K562 (cell line): Measurements from ENCODE around the gene GOT2. TPM values are rescaled to one million over a fixed set of nuclear protein-coding genes. Genes with fewer than 3 reads are reported as not detected.

Experiments
- ATAC-seq: fragments of 200-7000 bp; cut with Tn5 transposase; 3 replicates; pipeline ENCODE4 v1.9.1; 2020; ENCODE audit warnings: moderate library complexity
- BruUV-seq: library from RNA; stranded (reverse); fragments of 400-500 nt; replicated peaks from 2 replicates; lab custom pipeline; 2021; lab: Mats Ljungman, UMichigan
- CTCF ChIA-PET: fragments of 300-600 bp; formaldehyde crosslinking; extraction: SDS; loops from one replicate; lab custom pipeline; 2021; ENCODE audit warnings: low intra/inter-chr PET ratio; lab: Yijun Ruan, JAX
- POLR2A ChIA-PET: fragments of 300-600, 350-650 bp; sonication (Branson Sonifier 250); formaldehyde crosslinking; extraction: SDS; loops from one replicate; lab custom pipeline; 2021; ENCODE audit warnings: antibody characterized with exemption, inconsistent platforms; lab: Yijun Ruan, JAX
- DNase-seq, 4 experiments: peaks; one replicate each; pipeline versions ENCODE4 v3.0.0 to v3.0.0-alpha.2; 2011 to 2018; ENCODE audit warnings: low spot score in 3 of 4, mixed read lengths in 3 of 4; ENCODE audit errors: extremely low read depth in 1 of 4
- FAIRE-seq: peaks from 2 replicates; lab custom pipeline; 2011; peaks lifted over from hg19 to GRCh38; lab: Jason Lieb, UNC
- H2AFZ ChIP-seq: 2 replicates; pipeline ENCODE4 v1.6.0; 2011; ENCODE audit warnings: low read depth, low read length, control low read depth, inconsistent platforms
- H3K27ac ChIP-seq: fragments of 200-600 bp; 3 replicates; pipeline ENCODE4 v1.8.0; 2011; ENCODE audit warnings: low read depth, mild to moderate bottlenecking, control low read depth, inconsistent platforms, low read length, moderate library complexity, mixed read lengths; ENCODE audit errors: extremely low read depth
- H3K27me3 ChIP-seq, 2 experiments: fragments of 300-600 bp in 1 of 2; 2 replicates in 1 of 2; 3 replicates in 1 of 2; pipeline versions ENCODE4 v1.6.0 to v1.8.0; 2011; ENCODE audit warnings: inconsistent platforms in 2 of 2, low read length in 2 of 2, mild to moderate bottlenecking in 1 of 2, mixed read lengths in 1 of 2, moderate library complexity in 1 of 2; ENCODE audit not compliant: control insufficient read depth in 2 of 2, insufficient read depth in 2 of 2
- H3K36me3 ChIP-seq: fragments of 300-600 bp; 3 replicates; pipeline ENCODE4 v1.8.0; 2011; ENCODE audit warnings: mild to moderate bottlenecking, low read length, inconsistent platforms; ENCODE audit not compliant: control insufficient read depth, insufficient read depth
- H3K4me1 ChIP-seq, 2 experiments: fragments of 200-600 bp in 1 of 2; replicated peaks in 1 of 2; 2 replicates in 1 of 2; 3 replicates in 1 of 2; pipeline versions ENCODE4 v1.5.1 to v1.8.0; 2011; ENCODE audit warnings: inconsistent platforms in 2 of 2, low read length in 2 of 2, mild to moderate bottlenecking in 1 of 2, mixed read lengths in 1 of 2, moderate library complexity in 1 of 2; ENCODE audit not compliant: control insufficient read depth in 2 of 2, insufficient read depth in 2 of 2
- H3K4me2 ChIP-seq: 2 replicates; pipeline ENCODE4 v1.6.1; 2011; ENCODE audit warnings: low read length, control low read depth, inconsistent platforms, mixed read lengths; ENCODE audit not compliant: insufficient read depth
- H3K4me3 ChIP-seq: fragments of 200-600 bp; sonication (generic), shearing (Covaris generic); 2 replicates; pipeline ENCODE4 v1.5.1; 2016; ENCODE audit warnings: control low read depth, inconsistent platforms
- H3K79me2 ChIP-seq: fragments of 200-600 bp; 3 replicates; pipeline ENCODE4 v1.8.0; 2011; ENCODE audit warnings: low read length, inconsistent platforms; ENCODE audit not compliant: control insufficient read depth, insufficient read depth
- H3K9ac ChIP-seq, 2 experiments: 2 replicates each; pipeline versions ENCODE4 v1.6.0 to v1.6.1; 2011; ENCODE audit warnings: low read depth in 2 of 2, low read length in 2 of 2, control low read depth in 1 of 2, inconsistent platforms in 1 of 2, mild to moderate bottlenecking in 1 of 2, mixed read lengths in 1 of 2; ENCODE audit not compliant: insufficient read depth in 1 of 2
- H3K9me1 ChIP-seq: one replicate; pipeline ENCODE4 v1.6.0; 2011; ENCODE audit warnings: inconsistent platforms, mild to moderate bottlenecking, low read length, moderate library complexity; ENCODE audit not compliant: control insufficient read depth, insufficient read depth
- H3K9me3 ChIP-seq: replicated peaks from 2 replicates; pipeline ENCODE4 v1.5.1; 2011; ENCODE audit warnings: low read depth, low read length, inconsistent platforms; ENCODE audit not compliant: control insufficient read depth, insufficient read depth
- H4K20me1 ChIP-seq: replicated peaks from 2 replicates; pipeline ENCODE4 v1.6.1; 2011; ENCODE audit warnings: low read length, inconsistent platforms, mixed read lengths; ENCODE audit not compliant: control insufficient read depth, insufficient read depth
- PRMT5 ChIP-seq: sonication (generic); formaldehyde crosslinking; IDR thresholded peaks from 2 replicates; pipeline ENCODE4 v1.5.0; 2020; ENCODE audit warnings: missing genetic modification reagents
- TCFL5 ChIP-seq: fragments of 250-450 bp; sonication (Bioruptor Pico); conservative IDR thresholded peaks from 2 replicates; pipeline ENCODE4 v1.6.1; 2021; ENCODE audit warnings: mild to moderate bottlenecking, moderate library complexity, matching md5 sums
- ZNF134 ChIP-seq: fragments of 250-450 bp; sonication (Bioruptor Pico); conservative IDR thresholded peaks from 2 replicates; pipeline ENCODE4 v1.4.0; 2020
- ZNF354B ChIP-seq: fragments of 250-450 bp; sonication (Bioruptor Pico); IDR thresholded peaks from 2 replicates; pipeline ENCODE4 v1.4.0; 2020
- whole genome bisulfite sequencing: fragments of 100-300 bp; shearing (Covaris generic); methylation state at CpG from one replicate; pipeline ENCODE4 v1.1.6; 2016; ENCODE audit warnings: low coverage, mixed read lengths; ENCODE audit not compliant: insufficient coverage; ENCODE audit errors: missing lambda C conversion rate; 5-methylcytosine and 5-hydroxymethylcytosine counted together
- in situ Hi-C: fragments of 300-500 bp; cut with MboI; formaldehyde crosslinking; loops from 4 replicates; pipeline ENCODE4 v1.15.0; 2018; ENCODE audit warnings: inconsistent platforms, mixed read lengths
- intact Hi-C: fragments of 100-400 bp; cut with micrococcal nuclease; formaldehyde crosslinking; loops from 2 replicates; pipeline ENCODE4 v1.14.2; 2022
- polyA plus RNA-seq, 8 experiments: library from polyadenylated mRNA; depleted of rRNA in 4 of 8; stranded (reverse) in 5 of 8; unstranded in 3 of 8; fragments of >200 nt; fragmentation: Nextera tagmentation in 2 of 8; fragmentation: Illumina TruSeq in 1 of 8; extraction: Ambion mirVana in 2 of 8; extraction: Trizol in 1 of 8; gene quantifications; 2 replicates each; pipeline versions ENCODE4 v1.2.1 to v1.2.3, GENCODE V29; 2011 to 2014; ENCODE audit warnings: inconsistent platforms in 1 of 8, missing spikeins in 1 of 8
- total RNA-seq, 7 experiments: library from RNA; depleted of rRNA in 6 of 7; stranded (reverse); fragments of >200 nt in 6 of 7; fragmentation: Illumina TruSeq in 2 of 7; extraction: Trizol in 2 of 7; gene quantifications; 2 replicates each; pipeline versions ENCODE4 v1.2.1 to v1.2.3, GENCODE V29; 2011 to 2021; ENCODE audit warnings: low replicate concordance in 1 of 7
- TF ChIP-seq, protein P1 (sequence below): fragments of 250-450 bp; sonication (Bioruptor Pico); IDR thresholded peaks from 2 replicates; pipeline ENCODE4 v1.4.0; 2020
- TF ChIP-seq, protein P2 (sequence below): fragments of 450-650 bp; formaldehyde crosslinking; IDR thresholded peaks from 2 replicates; pipeline ENCODE4 v1.4.0; 2020; ENCODE audit warnings: mild to moderate bottlenecking, moderate library complexity
- TF ChIP-seq, protein P3 (sequence below): sonication (generic); formaldehyde crosslinking; IDR thresholded peaks from 2 replicates; pipeline ENCODE4 v1.8.0; 2022; ENCODE audit warnings: mild to moderate bottlenecking, missing genetic modification reagents
- TF ChIP-seq, protein P4 (sequence below): sonication (generic); formaldehyde crosslinking; IDR thresholded peaks from 2 replicates; pipeline ENCODE4 v1.8.1; 2023; ENCODE audit warnings: mild to moderate bottlenecking, missing genetic modification reagents
- TF ChIP-seq, protein P5 (sequence below): sonication (generic); formaldehyde crosslinking; IDR thresholded peaks from 2 replicates; pipeline ENCODE4 v1.8.0; 2023; ENCODE audit warnings: mild to moderate bottlenecking, missing genetic modification reagents
- TF ChIP-seq, protein P6 (sequence below): IDR thresholded peaks from 2 replicates; pipeline ENCODE4 v1.6.1; 2011; ENCODE audit not compliant: insufficient read length; ENCODE audit errors: extremely low read depth

Gene GOT2
- total and polyA plus RNA-seq, 9 of the 15 experiments (the other 6 are each of a cell fraction or from before 2014, with no cell fraction given) = 43.1 to 190 (median 80.2) TPM

DNA sequence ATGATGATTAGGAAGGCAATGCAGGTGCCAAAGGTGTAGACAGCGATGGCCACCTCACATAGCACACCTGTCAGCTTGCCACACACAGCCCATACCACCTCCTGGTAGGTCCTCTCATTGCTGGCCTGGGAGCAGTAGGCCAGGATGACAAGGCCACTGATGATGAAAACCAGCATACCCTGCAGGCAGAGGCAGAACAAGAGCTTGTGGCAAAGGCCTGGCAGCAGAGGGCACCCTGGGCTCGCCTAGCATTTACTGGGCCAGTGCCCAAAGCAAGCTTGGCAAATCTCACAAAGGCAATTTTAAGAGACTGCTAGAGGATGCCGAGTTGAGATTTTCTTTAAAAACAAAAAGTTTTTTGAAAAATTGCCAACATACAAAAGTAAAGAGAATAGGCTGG, 55.4 kb downstream of the GOT2 start (continued):
- TF ChIP-seq, protein P1, sequence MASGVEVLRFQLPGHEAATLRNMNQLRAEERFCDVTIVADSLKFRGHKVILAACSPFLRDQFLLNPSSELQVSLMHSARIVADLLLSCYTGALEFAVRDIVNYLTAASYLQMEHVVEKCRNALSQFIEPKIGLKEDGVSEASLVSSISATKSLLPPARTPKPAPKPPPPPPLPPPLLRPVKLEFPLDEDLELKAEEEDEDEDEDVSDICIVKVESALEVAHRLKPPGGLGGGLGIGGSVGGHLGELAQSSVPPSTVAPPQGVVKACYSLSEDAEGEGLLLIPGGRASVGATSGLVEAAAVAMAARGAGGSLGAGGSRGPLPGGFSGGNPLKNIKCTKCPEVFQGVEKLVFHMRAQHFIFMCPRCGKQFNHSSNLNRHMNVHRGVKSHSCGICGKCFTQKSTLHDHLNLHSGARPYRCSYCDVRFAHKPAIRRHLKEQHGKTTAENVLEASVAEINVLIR = no peak
- TF ChIP-seq PRMT5 = no peak

DNA sequence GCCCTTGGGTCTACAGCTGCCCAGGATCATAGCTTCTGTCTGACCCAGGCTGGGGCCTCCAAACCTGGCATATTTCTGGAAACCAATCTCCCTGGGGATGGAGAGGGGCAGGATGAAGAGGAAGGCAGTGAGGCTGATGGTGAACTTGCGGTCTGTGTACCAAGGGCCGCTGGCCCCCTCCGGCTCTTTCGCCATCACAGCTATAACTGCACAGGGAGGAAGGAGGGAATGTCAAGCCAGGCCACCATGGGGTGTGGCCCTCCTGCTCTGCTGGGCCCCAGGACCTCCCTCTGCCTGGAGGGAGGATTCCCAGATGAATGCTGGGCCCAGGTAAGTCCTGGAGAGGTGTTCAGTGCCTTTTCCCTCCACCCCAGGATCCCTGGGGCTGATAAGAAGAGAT, 55.8 kb downstream of the GOT2 start:
- Histone ChIP-seq H3K4me1 (no peaks in the 10 kb centered on the region; a peak in 1 of 5 replicates), H3K79me2 (no peaks in the 10 kb centered on the region), H3K9ac (no peak overlapping the region), H3K9me1 (no peaks in the 10 kb centered on the region), H4K20me1 (no peaks in the 10 kb centered on the region), H3K36me3 (peaks cover 18% of the 10 kb centered on the region; the same call in 2 of the 3 replicates), H3K27ac (no peak overlapping the region), H2AFZ (no peak overlapping the region), H3K4me3 (no peak overlapping the region), H3K4me2 (no peak overlapping the region), H3K27me3 (no peaks in the 10 kb centered on the region), H3K9me3 (no peaks in the 10 kb centered on the region)
- ChIA-PET CTCF (no interaction called here), POLR2A (interaction anchor here (0.6 to 0.7 kb wide), 2 partner anchors 90 to 557 kb away, joined by 3 to 4 read pairs; no protein-coding TSS in a partner anchor)
- FAIRE-seq (no peak), DNase-seq (no peak), ATAC-seq (no peak)
- 100% methylated on average over 3 of the region's 4 CpGs for WGBS
- intact Hi-C loops (no loop called here), in situ Hi-C loops (no loop called here)
- BruUV-seq = no TSS peak
- TF ChIP-seq ZNF354B (CRISPR knock-in tag) (no peak), TCFL5 (CRISPR knock-in tag) (no peak), ZNF134 (CRISPR knock-in tag) (no peak)
- TF ChIP-seq, protein P2, sequence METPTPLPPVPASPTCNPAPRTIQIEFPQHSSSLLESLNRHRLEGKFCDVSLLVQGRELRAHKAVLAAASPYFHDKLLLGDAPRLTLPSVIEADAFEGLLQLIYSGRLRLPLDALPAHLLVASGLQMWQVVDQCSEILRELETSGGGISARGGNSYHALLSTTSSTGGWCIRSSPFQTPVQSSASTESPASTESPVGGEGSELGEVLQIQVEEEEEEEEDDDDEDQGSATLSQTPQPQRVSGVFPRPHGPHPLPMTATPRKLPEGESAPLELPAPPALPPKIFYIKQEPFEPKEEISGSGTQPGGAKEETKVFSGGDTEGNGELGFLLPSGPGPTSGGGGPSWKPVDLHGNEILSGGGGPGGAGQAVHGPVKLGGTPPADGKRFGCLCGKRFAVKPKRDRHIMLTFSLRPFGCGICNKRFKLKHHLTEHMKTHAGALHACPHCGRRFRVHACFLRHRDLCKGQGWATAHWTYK (CRISPR knock-in tag) = no peak
- TF ChIP-seq, protein P3, sequence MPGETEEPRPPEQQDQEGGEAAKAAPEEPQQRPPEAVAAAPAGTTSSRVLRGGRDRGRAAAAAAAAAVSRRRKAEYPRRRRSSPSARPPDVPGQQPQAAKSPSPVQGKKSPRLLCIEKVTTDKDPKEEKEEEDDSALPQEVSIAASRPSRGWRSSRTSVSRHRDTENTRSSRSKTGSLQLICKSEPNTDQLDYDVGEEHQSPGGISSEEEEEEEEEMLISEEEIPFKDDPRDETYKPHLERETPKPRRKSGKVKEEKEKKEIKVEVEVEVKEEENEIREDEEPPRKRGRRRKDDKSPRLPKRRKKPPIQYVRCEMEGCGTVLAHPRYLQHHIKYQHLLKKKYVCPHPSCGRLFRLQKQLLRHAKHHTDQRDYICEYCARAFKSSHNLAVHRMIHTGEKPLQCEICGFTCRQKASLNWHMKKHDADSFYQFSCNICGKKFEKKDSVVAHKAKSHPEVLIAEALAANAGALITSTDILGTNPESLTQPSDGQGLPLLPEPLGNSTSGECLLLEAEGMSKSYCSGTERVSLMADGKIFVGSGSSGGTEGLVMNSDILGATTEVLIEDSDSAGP (CRISPR knock-in tag) = no peak
- TF ChIP-seq, protein P4, sequence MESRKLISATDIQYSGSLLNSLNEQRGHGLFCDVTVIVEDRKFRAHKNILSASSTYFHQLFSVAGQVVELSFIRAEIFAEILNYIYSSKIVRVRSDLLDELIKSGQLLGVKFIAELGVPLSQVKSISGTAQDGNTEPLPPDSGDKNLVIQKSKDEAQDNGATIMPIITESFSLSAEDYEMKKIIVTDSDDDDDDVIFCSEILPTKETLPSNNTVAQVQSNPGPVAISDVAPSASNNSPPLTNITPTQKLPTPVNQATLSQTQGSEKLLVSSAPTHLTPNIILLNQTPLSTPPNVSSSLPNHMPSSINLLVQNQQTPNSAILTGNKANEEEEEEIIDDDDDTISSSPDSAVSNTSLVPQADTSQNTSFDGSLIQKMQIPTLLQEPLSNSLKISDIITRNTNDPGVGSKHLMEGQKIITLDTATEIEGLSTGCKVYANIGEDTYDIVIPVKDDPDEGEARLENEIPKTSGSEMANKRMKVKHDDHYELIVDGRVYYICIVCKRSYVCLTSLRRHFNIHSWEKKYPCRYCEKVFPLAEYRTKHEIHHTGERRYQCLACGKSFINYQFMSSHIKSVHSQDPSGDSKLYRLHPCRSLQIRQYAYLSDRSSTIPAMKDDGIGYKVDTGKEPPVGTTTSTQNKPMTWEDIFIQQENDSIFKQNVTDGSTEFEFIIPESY (CRISPR knock-in tag) = no peak
- TF ChIP-seq, protein P5, sequence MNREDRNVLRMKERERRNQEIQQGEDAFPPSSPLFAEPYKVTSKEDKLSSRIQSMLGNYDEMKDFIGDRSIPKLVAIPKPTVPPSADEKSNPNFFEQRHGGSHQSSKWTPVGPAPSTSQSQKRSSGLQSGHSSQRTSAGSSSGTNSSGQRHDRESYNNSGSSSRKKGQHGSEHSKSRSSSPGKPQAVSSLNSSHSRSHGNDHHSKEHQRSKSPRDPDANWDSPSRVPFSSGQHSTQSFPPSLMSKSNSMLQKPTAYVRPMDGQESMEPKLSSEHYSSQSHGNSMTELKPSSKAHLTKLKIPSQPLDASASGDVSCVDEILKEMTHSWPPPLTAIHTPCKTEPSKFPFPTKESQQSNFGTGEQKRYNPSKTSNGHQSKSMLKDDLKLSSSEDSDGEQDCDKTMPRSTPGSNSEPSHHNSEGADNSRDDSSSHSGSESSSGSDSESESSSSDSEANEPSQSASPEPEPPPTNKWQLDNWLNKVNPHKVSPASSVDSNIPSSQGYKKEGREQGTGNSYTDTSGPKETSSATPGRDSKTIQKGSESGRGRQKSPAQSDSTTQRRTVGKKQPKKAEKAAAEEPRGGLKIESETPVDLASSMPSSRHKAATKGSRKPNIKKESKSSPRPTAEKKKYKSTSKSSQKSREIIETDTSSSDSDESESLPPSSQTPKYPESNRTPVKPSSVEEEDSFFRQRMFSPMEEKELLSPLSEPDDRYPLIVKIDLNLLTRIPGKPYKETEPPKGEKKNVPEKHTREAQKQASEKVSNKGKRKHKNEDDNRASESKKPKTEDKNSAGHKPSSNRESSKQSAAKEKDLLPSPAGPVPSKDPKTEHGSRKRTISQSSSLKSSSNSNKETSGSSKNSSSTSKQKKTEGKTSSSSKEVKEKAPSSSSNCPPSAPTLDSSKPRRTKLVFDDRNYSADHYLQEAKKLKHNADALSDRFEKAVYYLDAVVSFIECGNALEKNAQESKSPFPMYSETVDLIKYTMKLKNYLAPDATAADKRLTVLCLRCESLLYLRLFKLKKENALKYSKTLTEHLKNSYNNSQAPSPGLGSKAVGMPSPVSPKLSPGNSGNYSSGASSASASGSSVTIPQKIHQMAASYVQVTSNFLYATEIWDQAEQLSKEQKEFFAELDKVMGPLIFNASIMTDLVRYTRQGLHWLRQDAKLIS = no peak
- TF ChIP-seq, protein P6, sequence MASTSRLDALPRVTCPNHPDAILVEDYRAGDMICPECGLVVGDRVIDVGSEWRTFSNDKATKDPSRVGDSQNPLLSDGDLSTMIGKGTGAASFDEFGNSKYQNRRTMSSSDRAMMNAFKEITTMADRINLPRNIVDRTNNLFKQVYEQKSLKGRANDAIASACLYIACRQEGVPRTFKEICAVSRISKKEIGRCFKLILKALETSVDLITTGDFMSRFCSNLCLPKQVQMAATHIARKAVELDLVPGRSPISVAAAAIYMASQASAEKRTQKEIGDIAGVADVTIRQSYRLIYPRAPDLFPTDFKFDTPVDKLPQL = no peak
